ENCODE measurements around the gene EEA1. TPM values are rescaled to one million over a fixed set of nuclear protein-coding genes. Genes with fewer than 3 reads are reported as not detected.
"Not testable (repeated sequence)": the region's sequence is repeated elsewhere in the genome, so short reads cannot be mapped to it uniquely, and the experiment has no call there.

EEA1 gene
- total RNA-seq, 1 donor from 2014 or later: 30.0 TPM

GRCh38 chr12:92753976-92754885, 174.9 kb downstream of the EEA1 start:
- DNase-seq (ENCODE audit: low spot score): no peak

GRCh38 chr12:92749691-92750090, 179.4 kb downstream of the EEA1 start:
- not testable (repeated sequence) for DNase-seq (ENCODE audit: low spot score)

GRCh38 chr12:92747151-92747550, 181.9 kb downstream of the EEA1 start:
- no peak for DNase-seq (ENCODE audit: low spot score)

- DNase-seq (ENCODE audit: low spot score): peak; percentile 24
These were observed 183.1 kb downstream of the EEA1 start for GRCh38 chr12:92745856-92746550.

- DNase-seq (ENCODE audit: low spot score): no peak
These were observed 186.1 kb downstream of the EEA1 start for GRCh38 chr12:92743026-92743425.

GRCh38 chr12:92740411-92740810, 188.7 kb downstream of the EEA1 start:
- no peak for DNase-seq (ENCODE audit: low spot score)

GRCh38 chr12:92739113-92739512, 190.0 kb downstream of the EEA1 start:
- no peak for DNase-seq (ENCODE audit: low spot score)

- DNase-seq (ENCODE audit: low spot score): no peak
These were observed 190.9 kb downstream of the EEA1 start for GRCh38 chr12:92737855-92738850.

GRCh38 chr12:92736605-92737004, 192.5 kb downstream of the EEA1 start:
- no peak for DNase-seq (ENCODE audit: low spot score)

GRCh38 chr12:92735131-92735721, 193.9 kb downstream of the EEA1 start:
- DNase-seq (ENCODE audit: low spot score): peak; percentile 12

GRCh38 chr12:92733661-92734060, 195.4 kb downstream of the EEA1 start:
- no peak for DNase-seq (ENCODE audit: low spot score)

GRCh38 chr12:92733181-92733580, 195.9 kb downstream of the EEA1 start:
- no peak for DNase-seq (ENCODE audit: low spot score)

GRCh38 chr12:92732716-92733115, 196.4 kb downstream of the EEA1 start:
- no peak for DNase-seq (ENCODE audit: low spot score)

GRCh38 chr12:92732216-92732615, 196.9 kb downstream of the EEA1 start:
- DNase-seq (ENCODE audit: low spot score): no peak

- DNase-seq (ENCODE audit: low spot score): no peak
These were observed 198.3 kb downstream of the EEA1 start for GRCh38 chr12:92730758-92731157.

- DNase-seq (ENCODE audit: low spot score): no peak
These were observed 199.3 kb downstream of the EEA1 start for GRCh38 chr12:92729773-92730305.

GRCh38 chr12:92726850-92727249, 202.2 kb downstream of the EEA1 start:
- DNase-seq (ENCODE audit: low spot score): no peak

- no peak for DNase-seq (ENCODE audit: low spot score)
These were observed 206.2 kb downstream of the EEA1 start for GRCh38 chr12:92722897-92723296.

- no peak for DNase-seq (ENCODE audit: low spot score)
These were observed 207.4 kb downstream of the EEA1 start for GRCh38 chr12:92721656-92722055.

- DNase-seq (ENCODE audit: low spot score): no peak
These were observed 208.0 kb downstream of the EEA1 start for GRCh38 chr12:92721130-92721529.

All from mucosa of gallbladder (tissue), 1 donor.